GM19193 (cell line): ENCODE measurements around the gene HMGXB4.

Experiments
- POLR2A ChIP-seq: IDR thresholded peaks from 4 replicates; pipeline ENCODE4 v1.6.1; 2011; ENCODE audit not compliant: insufficient read depth, insufficient read length; ENCODE audit errors: extremely low read depth

Gene HMGXB4, protein sequence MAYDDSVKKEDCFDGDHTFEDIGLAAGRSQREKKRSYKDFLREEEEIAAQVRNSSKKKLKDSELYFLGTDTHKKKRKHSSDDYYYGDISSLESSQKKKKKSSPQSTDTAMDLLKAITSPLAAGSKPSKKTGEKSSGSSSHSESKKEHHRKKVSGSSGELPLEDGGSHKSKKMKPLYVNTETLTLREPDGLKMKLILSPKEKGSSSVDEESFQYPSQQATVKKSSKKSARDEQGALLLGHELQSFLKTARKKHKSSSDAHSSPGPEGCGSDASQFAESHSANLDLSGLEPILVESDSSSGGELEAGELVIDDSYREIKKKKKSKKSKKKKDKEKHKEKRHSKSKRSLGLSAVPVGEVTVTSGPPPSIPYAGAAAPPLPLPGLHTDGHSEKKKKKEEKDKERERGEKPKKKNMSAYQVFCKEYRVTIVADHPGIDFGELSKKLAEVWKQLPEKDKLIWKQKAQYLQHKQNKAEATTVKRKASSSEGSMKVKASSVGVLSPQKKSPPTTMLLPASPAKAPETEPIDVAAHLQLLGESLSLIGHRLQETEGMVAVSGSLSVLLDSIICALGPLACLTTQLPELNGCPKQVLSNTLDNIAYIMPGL

DNA sequence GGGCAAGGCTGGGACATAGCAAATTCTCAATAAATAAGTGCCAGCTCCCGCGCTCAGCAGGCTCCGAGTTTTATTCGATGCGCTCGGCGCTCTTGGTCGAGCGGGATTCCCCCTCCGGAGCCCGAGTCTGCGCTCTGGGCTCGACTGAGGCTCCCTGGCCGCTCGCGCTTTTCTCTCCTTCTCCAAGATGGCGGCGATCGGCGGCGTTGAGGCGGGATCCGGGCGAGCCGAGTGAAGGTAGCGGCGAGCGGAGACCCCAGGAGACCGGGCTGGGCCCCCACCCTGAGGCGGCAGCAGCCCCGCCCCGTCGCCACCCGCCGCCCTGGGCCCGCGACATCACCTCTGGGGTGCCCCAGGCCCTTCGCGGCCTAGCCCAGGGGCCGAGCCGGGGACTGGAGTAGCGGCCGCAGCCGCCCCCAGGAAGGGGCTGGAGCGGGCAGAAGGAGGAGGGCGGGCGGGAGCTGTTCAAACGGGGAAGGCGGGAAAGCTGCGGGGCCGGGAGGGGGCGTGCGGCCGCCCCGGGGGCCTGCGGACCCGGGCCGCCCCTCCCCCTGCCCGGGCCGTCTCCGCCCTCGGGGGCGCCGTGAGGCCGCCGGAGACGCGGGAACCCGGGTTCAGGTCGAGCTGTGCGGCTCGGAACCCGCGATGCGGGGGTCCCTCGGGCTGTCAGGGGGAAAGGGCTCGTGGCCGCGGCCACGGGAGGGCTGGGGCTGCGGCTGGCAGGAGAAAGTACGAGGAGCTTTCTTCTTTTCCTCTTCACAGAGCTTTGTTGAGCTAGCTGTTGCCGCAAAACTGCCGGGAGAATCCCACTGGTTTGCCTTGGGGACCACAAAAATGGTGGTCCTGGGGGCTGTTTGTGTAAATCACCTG lies at the start of gene HMGXB4:
HMGXB4 (plus strand) TSS at position 173 of the 870 bp plus-strand sequence. CDS start 4,898 bp downstream, outside the sequence.
- peak; percentile 70 for TF ChIP-seq POLR2A

DNA sequence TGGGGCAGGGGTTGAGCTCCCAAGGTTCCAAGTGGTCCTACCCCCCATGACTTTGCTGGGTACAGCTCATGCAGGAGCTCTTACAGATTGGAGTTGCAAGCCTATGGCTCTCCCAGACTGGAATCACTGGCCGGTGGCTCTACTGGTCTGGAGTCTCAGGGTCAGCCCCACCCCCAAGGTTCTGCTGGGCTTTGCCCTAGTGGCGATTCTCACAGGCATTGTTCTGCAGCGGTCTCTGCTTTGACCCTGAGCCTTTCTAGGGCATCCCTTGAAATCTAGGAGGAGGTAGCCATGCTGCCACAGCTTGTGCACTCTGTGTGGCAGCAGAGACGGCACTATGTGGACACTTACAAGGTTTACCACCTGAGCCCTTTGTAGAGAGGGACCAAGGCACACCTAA lies 49.3 kb upstream of the HMGXB4 start:
- TF ChIP-seq POLR2A = no peak

DNA sequence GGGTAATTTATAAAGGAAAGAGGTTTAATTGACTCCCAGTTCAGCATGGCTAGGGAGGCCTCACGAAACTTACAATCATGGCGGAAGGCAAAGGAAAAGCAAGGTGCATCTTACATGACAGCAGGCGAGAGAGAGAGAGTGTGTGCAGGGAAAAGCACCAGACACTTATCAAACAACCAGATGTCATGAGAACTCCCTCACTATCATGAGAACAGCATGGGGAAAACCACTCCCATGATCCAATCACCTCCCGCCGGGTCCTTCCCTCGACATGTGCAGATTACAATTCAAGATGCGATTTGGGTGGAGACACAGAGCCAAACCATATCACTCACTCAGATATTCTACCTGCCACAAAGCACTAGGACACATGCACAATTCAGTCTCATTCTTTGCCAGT lies 48.1 kb upstream of the HMGXB4 start:
- no peak for TF ChIP-seq POLR2A

DNA sequence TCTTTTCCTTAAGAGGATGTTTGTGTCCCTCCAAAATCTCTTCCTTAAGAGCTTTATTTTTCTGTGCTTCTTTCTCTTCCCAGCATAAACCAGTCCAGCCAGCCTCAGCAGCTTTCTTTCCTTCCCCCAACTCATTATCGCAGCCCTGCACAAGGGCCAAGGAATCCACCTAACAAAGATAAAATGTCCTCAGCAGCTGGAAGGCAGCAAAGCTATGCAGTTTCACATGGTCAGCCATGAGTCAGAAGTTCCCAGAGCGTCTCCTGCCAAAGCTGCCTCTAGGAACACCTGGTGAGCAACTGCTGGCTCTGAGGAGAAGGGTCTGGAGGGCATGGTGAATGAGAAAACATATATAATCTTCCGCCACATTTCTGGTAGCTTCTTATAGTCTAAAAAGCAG lies 45.3 kb upstream of the HMGXB4 start:
- no peak for TF ChIP-seq POLR2A

DNA sequence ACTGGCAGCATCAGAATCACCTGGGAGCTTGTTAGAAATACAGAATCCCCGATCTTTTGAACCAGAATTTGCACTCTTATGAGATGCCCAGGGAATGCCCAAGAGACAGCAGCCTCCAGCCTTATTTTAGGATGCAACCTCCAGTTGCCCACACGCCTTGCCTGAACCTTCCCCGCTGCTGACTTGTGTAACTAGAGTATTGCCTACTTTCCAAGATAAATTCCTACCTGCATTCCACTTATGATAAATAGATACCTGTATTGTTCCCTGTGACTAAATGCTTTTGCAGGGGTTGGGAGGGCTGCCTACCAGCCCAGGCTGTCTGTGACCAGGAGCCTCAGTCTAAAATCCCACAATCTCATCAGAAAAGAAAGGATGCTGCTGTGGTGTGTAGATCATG lies 44.3 kb upstream of the HMGXB4 start:
- no peak for TF ChIP-seq POLR2A

DNA sequence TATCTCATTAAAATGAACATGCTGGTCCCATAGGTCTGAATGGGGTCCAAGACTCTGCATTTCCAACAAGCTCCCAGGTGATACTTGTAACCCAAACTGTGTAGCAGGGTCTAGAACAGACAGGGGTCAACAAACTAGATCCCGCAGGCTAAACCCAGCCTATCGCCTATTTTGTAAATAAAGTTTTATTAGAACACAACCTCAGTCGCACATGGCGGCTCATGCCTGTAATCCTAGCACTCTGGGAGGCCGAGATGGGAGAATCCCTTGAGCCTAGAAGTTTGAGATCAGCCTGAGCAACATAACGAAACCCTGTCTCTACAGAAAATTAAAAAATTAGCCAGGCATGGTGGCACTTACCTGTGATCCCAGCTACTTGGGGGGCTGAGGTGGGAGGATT lies 42.3 kb upstream of the HMGXB4 start:
- no peak for TF ChIP-seq POLR2A

DNA sequence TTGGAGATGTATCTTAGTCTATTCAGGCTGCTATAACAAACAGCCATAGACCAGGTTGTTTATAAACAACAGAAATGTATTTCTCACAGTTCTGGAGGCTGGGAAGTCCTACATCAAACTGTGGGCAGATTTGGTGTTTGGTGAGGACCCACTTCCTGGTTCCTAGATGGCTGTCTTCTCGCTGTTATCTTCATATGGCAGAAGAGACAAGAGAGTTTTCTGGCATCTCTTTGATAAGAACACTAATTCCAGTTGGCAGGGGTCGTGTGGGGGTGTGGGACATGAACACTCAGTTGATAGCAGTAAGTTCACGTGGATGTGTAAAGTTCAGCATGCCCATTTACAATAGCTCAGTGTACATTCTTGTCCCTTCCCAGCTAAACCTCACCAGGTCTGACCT lies 41.3 kb upstream of the HMGXB4 start:
- no peak for TF ChIP-seq POLR2A

DNA sequence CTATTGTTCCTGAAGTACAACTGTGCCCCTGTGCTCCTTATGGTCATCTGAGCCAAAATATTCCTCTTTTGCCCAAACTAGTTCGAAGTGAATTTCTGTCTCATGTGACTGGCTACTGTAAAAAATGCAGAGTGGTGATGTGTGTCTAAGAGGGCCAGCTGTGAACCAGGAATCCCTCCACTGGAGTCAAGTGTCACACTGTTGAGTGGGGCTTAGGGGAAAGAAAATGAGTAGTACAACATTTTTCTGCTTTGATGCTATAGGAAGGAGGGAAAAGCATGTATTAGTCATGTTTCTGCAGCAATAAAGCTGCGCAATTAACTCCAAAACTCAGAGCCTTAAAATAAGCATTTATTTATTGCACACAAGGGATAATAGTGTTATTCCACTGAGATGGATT lies 39.8 kb upstream of the HMGXB4 start:
- no peak for TF ChIP-seq POLR2A

DNA sequence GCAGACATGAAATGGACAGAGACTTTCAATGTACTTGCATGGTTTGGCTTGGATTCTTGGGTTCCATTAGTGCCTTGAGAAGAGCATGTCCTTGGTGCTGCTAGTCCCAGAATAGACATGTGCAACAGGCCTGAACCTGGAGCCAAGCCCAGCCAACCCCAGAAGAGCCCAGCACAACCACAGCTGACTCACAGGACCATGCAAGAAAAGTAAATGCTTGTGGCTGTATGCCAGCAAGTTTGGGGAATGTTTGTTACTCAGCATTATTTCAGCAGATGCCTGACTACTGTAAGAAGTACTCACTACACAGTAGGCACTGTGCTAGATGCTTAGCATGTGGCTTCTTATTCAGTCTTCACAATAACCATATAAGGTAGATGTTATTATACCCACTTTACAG lies 39.2 kb upstream of the HMGXB4 start:
- no peak for TF ChIP-seq POLR2A

DNA sequence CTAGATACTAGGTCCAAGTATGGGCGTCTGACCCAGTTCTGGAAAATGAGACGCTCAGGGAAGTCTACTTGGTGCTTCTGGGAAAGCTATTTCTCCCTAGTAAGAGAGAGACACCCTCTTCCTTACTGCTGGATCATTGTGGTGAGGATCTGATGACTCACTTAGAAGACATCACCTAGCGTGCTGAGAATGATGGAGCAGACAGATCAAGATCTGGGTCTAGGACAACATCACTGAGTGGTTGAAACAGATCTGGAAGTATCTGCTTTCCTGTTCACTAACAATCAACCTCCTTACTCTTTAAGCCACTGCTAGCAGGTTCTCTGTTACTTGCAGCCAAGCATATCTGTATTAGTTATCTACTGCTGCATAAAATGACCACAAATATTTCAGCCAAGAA lies 38.3 kb upstream of the HMGXB4 start:
- TF ChIP-seq POLR2A = no peak

DNA sequence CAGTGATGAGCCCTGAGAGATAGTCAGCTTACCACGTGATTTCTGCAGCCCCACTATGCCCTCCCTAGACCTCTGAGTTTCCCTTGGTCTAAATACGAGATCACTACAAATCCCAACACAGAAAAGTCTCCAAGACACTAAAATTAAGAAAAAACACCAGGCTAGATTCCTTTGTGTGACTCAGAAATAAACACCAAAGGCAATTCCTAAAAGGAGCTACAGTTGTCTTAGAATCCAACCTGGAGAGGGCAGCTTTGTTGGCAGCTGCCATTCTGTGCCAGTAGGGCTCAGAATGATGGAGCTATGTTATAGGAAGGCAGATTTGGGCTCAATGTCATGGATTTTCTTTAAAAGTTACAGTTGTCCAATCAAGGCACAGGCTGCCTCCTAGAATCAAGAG lies 37.1 kb upstream of the HMGXB4 start:
- no peak for TF ChIP-seq POLR2A

DNA sequence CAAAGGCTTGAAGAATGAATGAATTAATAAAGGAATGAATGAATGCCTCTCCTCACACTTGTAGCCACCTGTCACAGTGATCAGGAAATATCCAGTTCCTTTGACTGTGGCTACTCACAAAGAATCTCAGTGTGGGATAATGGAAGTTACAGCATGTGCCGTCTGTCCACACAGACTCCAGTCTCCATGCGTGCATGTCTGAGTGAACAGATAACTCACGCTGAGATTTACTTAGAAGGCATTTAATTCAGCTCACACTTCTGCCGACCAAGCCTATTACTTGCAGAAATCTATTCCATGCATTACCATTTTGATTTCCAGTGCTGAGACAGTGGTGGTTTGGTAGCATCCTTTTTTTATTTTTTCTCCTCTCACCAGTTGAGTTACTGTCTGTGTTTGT lies 32.3 kb upstream of the HMGXB4 start:
- no peak for TF ChIP-seq POLR2A

DNA sequence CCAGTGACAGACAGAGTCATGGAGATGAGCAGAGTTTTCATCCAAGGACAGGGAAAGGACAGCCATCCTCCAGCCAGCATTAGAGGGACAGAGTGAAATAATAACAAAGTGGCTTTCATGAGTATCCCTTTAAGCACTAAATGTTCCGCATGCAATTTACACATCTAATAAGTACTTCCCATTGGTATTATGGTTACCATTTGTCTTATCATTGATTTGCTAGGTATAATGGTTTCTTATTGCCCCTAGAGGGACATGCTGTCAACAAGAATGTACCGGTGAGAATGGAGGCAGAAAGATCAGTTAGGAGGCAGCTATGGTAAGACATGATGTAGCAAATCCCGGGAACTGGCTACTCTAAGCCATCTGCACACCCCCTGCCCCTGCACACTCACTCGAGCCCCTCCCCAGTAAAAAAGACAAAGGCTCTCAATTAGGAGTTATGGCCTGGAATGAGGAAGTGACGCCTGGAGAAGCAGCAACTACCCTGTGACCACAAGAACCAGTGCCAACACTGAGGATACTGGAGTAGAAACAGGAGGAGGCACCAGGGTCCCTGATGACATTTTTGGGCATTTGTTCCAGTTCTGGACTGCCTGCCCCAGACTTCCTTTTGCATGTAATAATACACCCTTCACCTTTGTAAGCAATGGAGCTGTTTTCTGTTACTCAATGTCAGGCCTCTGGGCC lies 30.2 kb upstream of the HMGXB4 start:
- no peak for TF ChIP-seq POLR2A

DNA sequence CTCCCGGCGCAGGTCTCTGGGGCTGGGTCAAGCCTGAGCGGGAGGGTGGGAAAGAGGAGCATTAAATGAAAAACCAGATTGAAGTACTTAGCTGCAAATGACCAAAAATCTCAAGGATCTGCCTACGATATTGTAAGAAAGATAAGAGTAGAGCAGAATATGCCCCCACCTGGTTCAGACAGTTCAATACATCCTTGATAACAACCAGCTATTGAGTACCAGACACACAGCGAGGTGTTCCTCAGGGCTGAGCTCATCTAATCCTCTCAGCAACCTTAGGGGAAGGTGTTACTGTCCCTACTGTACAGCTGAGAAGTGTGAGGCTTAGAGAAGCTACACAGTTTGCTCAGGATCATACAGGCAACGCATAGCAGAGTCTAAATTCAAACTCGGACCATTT lies 27.4 kb upstream of the HMGXB4 start:
- TF ChIP-seq POLR2A = no peak

DNA sequence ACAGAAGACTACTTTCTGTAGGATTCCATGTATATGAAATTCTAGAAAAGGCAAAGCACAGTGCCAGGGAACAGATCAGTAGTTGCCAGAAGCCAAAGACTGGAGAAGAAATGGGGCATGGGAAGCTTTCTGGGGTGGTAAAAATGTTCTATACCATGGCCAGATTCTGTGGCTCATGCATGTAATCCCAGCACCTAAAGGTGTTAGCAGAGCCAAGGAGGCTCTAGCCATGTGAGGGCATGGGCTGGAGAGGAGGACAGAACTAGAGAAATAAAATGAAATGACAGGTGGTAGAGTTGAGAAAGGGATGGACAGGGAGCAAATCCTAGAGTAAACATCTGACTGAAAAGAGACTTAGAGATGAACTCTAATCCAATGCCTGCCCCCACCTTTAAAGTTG lies 26.9 kb upstream of the HMGXB4 start:
- no peak for TF ChIP-seq POLR2A
